Activated CD4-positive, alpha-beta T cell treated with anti-CD3 and anti-CD28 coated beads for 36 hours (primary cell): ENCODE data around the gene KCNG3. TPM values are rescaled to one million over a fixed set of nuclear protein-coding genes. Genes with fewer than 3 reads are reported as not detected.
"Not testable (repeated sequence)": the region's sequence is repeated elsewhere in the genome, so short reads cannot be mapped to it uniquely, and the experiment has no call there.

Experiments
- ATAC-seq: fragments of 200-7000 bp; cut with Tn5 transposase; one replicate; pipeline ENCODE4 v1.10.0; 2021; ENCODE audit warnings: mild to moderate bottlenecking, moderate library complexity
- CTCF ChIA-PET: fragments of 350-600 bp; sonication (Branson Sonifier 250); formaldehyde crosslinking; loops from one replicate; lab custom pipeline; 2021; ENCODE audit warnings: antibody characterized with exemption; lab: Charles Lee
- POLR2A ChIA-PET: fragments of 350-600 bp; sonication (Branson Sonifier 250); formaldehyde crosslinking; loops from one replicate; lab custom pipeline; 2021; ENCODE audit warnings: antibody characterized with exemption, inconsistent platforms; lab: Charles Lee
- DNase-seq: peaks from one replicate; pipeline ENCODE4 v3.0.0-alpha.2; 2020
- H3K27ac Mint-ChIP-seq: one replicate; pipeline ENCODE4 v1.8.0; 2021; ENCODE audit warnings: mixed read lengths
- H3K27me3 Mint-ChIP-seq: one replicate; pipeline ENCODE4 v1.8.0; 2021; ENCODE audit warnings: mixed read lengths
- H3K36me3 Mint-ChIP-seq: one replicate; pipeline ENCODE4 v1.8.0; 2021; ENCODE audit warnings: low read depth, mixed read lengths
- H3K4me1 Mint-ChIP-seq: one replicate; pipeline ENCODE4 v1.8.0; 2021; ENCODE audit warnings: mixed read lengths
- H3K4me3 Mint-ChIP-seq: one replicate; pipeline ENCODE4 v1.8.0; 2021; ENCODE audit warnings: mild to moderate bottlenecking, moderate library complexity, mixed read lengths
- H3K9me3 Mint-ChIP-seq: one replicate; pipeline ENCODE4 v1.8.0; 2021; ENCODE audit warnings: low read depth, mixed read lengths
- intact Hi-C, 2 experiments: fragments of 100-400 bp; cut with DNase I in 1 of 2; cut with micrococcal nuclease in 1 of 2; formaldehyde crosslinking; loops; one replicate each; pipeline versions ENCODE4 v1.14.2 to v1.15.1; 2022 to 2024; cut with DNase I, micrococcal nuclease
- total RNA-seq, 2 experiments: library from RNA; stranded (reverse); gene quantifications; one replicate each; pipeline ENCODE4 v1.2.3, GENCODE V29; 2021

KCNG3 gene
- total RNA-seq, 2 experiments from 2014 or later = 0.30 to 0.35 TPM

GRCh38 chr2:42393320-42393719 lies 100.5 kb downstream of the KCNG3 start:
- intact Hi-C loops, H3K36me3 Mint-ChIP-seq, H3K9me3 Mint-ChIP-seq, H3K27me3 Mint-ChIP-seq, ATAC-seq, H3K4me1 Mint-ChIP-seq, H3K4me3 Mint-ChIP-seq, H3K27ac Mint-ChIP-seq, POLR2A ChIA-PET, DNase-seq: not testable (repeated sequence)
- CTCF ChIA-PET = interaction anchor here (1.0 to 1.1 kb wide), 2 partner anchors 32 to 54 kb away, joined by 3 to 4 read pairs; partner anchors contain the start of gene COX7A2L

- H3K27ac Mint-ChIP-seq = no peak overlapping the region
Measured at GRCh38 chr2:42392191-42392590, 101.6 kb downstream of the KCNG3 start.

More at GRCh38 chr2:42392191-42392590, 101.6 kb downstream of the KCNG3 start:
- Mint-ChIP-seq H3K4me3 (no peak overlapping the region), H3K36me3 (no peaks in the 10 kb centered on the region), H3K4me1 (no peaks in the 10 kb centered on the region), H3K9me3 (no peaks in the 10 kb centered on the region), H3K27me3 (peaks cover 1% of the 10 kb centered on the region)
- CTCF ChIA-PET = interaction anchor here (1.1 kb wide), 1 partner anchor 31 kb away, joined by 3 read pairs; the partner anchor contains the start of gene COX7A2L
- intact Hi-C loops = no loop called here
- ATAC-seq (no peak), DNase-seq (no peak)
- POLR2A ChIA-PET = interaction anchor here (0.6 kb wide), 1 partner anchor 10 kb away, joined by 4 read pairs; no protein-coding TSS in a partner anchor

Other genes with a start within 250 kb of the KCNG3 start
- gene COX7A2L, start 132.8 kb downstream of the KCNG3 start, total RNA-seq = 100 to 1,000 TPM; 103 TPM
- 10 to 100 TPM; 45.0 to 58.6 TPM for gene MTA3, start 74.7 kb upstream of the KCNG3 start, total RNA-seq